Astrocyte (in vitro differentiated cells and primary cell): ENCODE results near the gene ZNF554. TPM values are rescaled to one million over a fixed set of nuclear protein-coding genes. Genes with fewer than 3 reads are reported as not detected.

Experiments used
- DNase-seq: peaks from one replicate; pipeline ENCODE4 v3.0.0-alpha.2; 2010; ENCODE audit warnings: low read depth
- FAIRE-seq: peaks from 2 replicates; lab custom pipeline; 2011; peaks lifted over from hg19 to GRCh38; lab: Jason Lieb, UNC
- H2AFZ ChIP-seq: 2 replicates; pipeline ENCODE4 v1.6.0; 2012; ENCODE audit warnings: low read depth, low read length, inconsistent platforms
- H3K27ac ChIP-seq: 2 replicates; pipeline ENCODE4 v1.5.1; 2011; ENCODE audit warnings: low read depth, low read length, inconsistent platforms
- H3K27me3 ChIP-seq: 2 replicates; pipeline ENCODE4 v1.6.0; 2011; ENCODE audit warnings: low read length, inconsistent platforms; ENCODE audit not compliant: insufficient read depth
- H3K36me3 ChIP-seq: 2 replicates; pipeline ENCODE4 v1.5.1; 2011; ENCODE audit warnings: low read length, inconsistent platforms; ENCODE audit not compliant: insufficient read depth
- H3K4me1 ChIP-seq: 2 replicates; pipeline ENCODE4 v1.5.1; 2011; ENCODE audit warnings: low read length, inconsistent platforms; ENCODE audit not compliant: insufficient read depth
- H3K4me2 ChIP-seq: 2 replicates; pipeline ENCODE4 v1.6.0; 2012; ENCODE audit warnings: low read length, inconsistent platforms
- H3K4me3 ChIP-seq: 2 replicates; pipeline ENCODE4 v1.5.1; 2011; ENCODE audit warnings: low read depth, mild to moderate bottlenecking, low read length, inconsistent platforms; ENCODE audit not compliant: insufficient read depth
- H3K79me2 ChIP-seq: 2 replicates; pipeline ENCODE4 v1.6.0; 2012; ENCODE audit warnings: mild to moderate bottlenecking, low read length, inconsistent platforms; ENCODE audit not compliant: insufficient read depth
- H3K9ac ChIP-seq: 2 replicates; pipeline ENCODE4 v1.6.0; 2012; ENCODE audit warnings: mild to moderate bottlenecking, low read length, inconsistent platforms
- H3K9me3 ChIP-seq: 2 replicates; pipeline ENCODE4 v1.5.1; 2012; ENCODE audit warnings: low read depth, mild to moderate bottlenecking, low read length, inconsistent platforms; ENCODE audit not compliant: insufficient read depth
- H4K20me1 ChIP-seq: 2 replicates; pipeline ENCODE4 v1.6.0; 2012; ENCODE audit warnings: low read length, inconsistent platforms; ENCODE audit not compliant: insufficient read depth
- H3K27ac Mint-ChIP-seq: one replicate; pipeline ENCODE4 v1.8.0; 2021; ENCODE audit warnings: mild to moderate bottlenecking, mixed read lengths; ENCODE audit not compliant: unreplicated experiment
- H3K27me3 Mint-ChIP-seq: one replicate; pipeline ENCODE4 v1.8.0; 2021; ENCODE audit warnings: low read depth, mixed read lengths; ENCODE audit not compliant: unreplicated experiment
- H3K36me3 Mint-ChIP-seq: one replicate; pipeline ENCODE4 v1.8.0; 2021; ENCODE audit warnings: low read depth, mixed read lengths; ENCODE audit not compliant: unreplicated experiment
- H3K4me1 Mint-ChIP-seq: one replicate; pipeline ENCODE4 v1.8.0; 2021; ENCODE audit warnings: low read depth, mixed read lengths; ENCODE audit not compliant: unreplicated experiment
- H3K4me3 Mint-ChIP-seq: one replicate; pipeline ENCODE4 v1.8.0; 2021; ENCODE audit warnings: mild to moderate bottlenecking, moderate library complexity, mixed read lengths; ENCODE audit not compliant: unreplicated experiment
- H3K9me3 Mint-ChIP-seq: one replicate; pipeline ENCODE4 v1.8.0; 2021; ENCODE audit warnings: mild to moderate bottlenecking, mixed read lengths; ENCODE audit not compliant: unreplicated experiment
- CTCF ChIP-seq: IDR thresholded peaks from 2 replicates; pipeline ENCODE4 v1.5.1; 2011; ENCODE audit warnings: low read depth, mild to moderate bottlenecking, inconsistent platforms, low read length, moderate library complexity; ENCODE audit not compliant: insufficient read depth
- EZH2 ChIP-seq: IDR thresholded peaks from 2 replicates; pipeline ENCODE4 v1.6.1; 2012; ENCODE audit warnings: mild to moderate bottlenecking, low read length, inconsistent platforms; ENCODE audit not compliant: insufficient read depth
- total RNA-seq: library from RNA; stranded (reverse); gene quantifications from 2 replicates; pipeline ENCODE4 v1.2.1, GENCODE V29; 2021

ZNF554 gene
- total RNA-seq, 1 donor from 2014 or later, result 3.1 TPM

- no peaks in the 10 kb centered on the region for H3K9me3 ChIP-seq
- Mint-ChIP-seq H3K36me3 (peaks cover 9% of the 10 kb centered on the region), H3K27me3 (no peaks in the 10 kb centered on the region), H3K9me3 (no peaks in the 10 kb centered on the region), H3K27ac (no peak overlapping the region), H3K4me3 (no peak overlapping the region), H3K4me1 (no peaks in the 10 kb centered on the region)
- no peak overlapping the region for H2AFZ ChIP-seq
- H3K4me3 ChIP-seq, result no peak overlapping the region
- H3K36me3 ChIP-seq, result no peaks in the 10 kb centered on the region
- no peak overlapping the region for H3K9ac ChIP-seq
- no peaks in the 10 kb centered on the region for H4K20me1 ChIP-seq
- no peak overlapping the region for H3K27ac ChIP-seq
- no peak for FAIRE-seq
- no peaks in the 10 kb centered on the region for H3K79me2 ChIP-seq
- H3K4me2 ChIP-seq, result no peak overlapping the region
- no peak for DNase-seq
- H3K27me3 ChIP-seq, result no peaks in the 10 kb centered on the region
- no peaks in the 10 kb centered on the region for H3K4me1 ChIP-seq
- no peak for TF ChIP-seq EZH2
- no peak for TF ChIP-seq CTCF
Observed at GRCh38 chr19:2814426-2814825, 5.2 kb upstream of the ZNF554 start.

GRCh38 chr19:2815191-2815614 lies 4.5 kb upstream of the ZNF554 start:
- peaks cover 9% of the 10 kb centered on the region for H3K36me3 Mint-ChIP-seq
- H3K27me3 Mint-ChIP-seq, result no peaks in the 10 kb centered on the region
- no peak for FAIRE-seq

More at GRCh38 chr19:2815191-2815614, 4.5 kb upstream of the ZNF554 start:
- TF ChIP-seq EZH2 (no peak), CTCF (no peak)
- no peaks in the 10 kb centered on the region for H3K4me1 Mint-ChIP-seq
- no peak overlapping the region for H2AFZ ChIP-seq
- no peak overlapping the region for H3K27ac Mint-ChIP-seq
- no peak overlapping the region for H3K9ac ChIP-seq
- no peak overlapping the region for H3K4me2 ChIP-seq
- H3K4me1 ChIP-seq, result no peaks in the 10 kb centered on the region
- H3K9me3 ChIP-seq, result no peaks in the 10 kb centered on the region
- no peak overlapping the region for H3K27ac ChIP-seq
- no peaks in the 10 kb centered on the region for H4K20me1 ChIP-seq
- H3K9me3 Mint-ChIP-seq, result no peaks in the 10 kb centered on the region
- no peaks in the 10 kb centered on the region for H3K36me3 ChIP-seq
- peaks cover 2% of the 10 kb centered on the region for H3K79me2 ChIP-seq
- no peaks in the 10 kb centered on the region for H3K27me3 ChIP-seq
- DNase-seq, result no peak
- no peak overlapping the region for H3K4me3 Mint-ChIP-seq
- no peak overlapping the region for H3K4me3 ChIP-seq
